ENCODE results near the gene SLC4A5. TPM values are rescaled to one million over a fixed set of nuclear protein-coding genes. Genes with fewer than 3 reads are reported as not detected.

SLC4A5 gene
- total and polyA plus RNA-seq, 2 of the 8 experiments (the other 6 are each of a cell fraction or from before 2014, with no cell fraction given) = 0.42 to 0.52 TPM

- no peak for TF ChIP-seq GABPA (IDR thresholded peaks at IDR 0.05; ENCODE audit: borderline replicate concordance, insufficient read depth, low read length)
- TF ChIP-seq, protein P1, sequence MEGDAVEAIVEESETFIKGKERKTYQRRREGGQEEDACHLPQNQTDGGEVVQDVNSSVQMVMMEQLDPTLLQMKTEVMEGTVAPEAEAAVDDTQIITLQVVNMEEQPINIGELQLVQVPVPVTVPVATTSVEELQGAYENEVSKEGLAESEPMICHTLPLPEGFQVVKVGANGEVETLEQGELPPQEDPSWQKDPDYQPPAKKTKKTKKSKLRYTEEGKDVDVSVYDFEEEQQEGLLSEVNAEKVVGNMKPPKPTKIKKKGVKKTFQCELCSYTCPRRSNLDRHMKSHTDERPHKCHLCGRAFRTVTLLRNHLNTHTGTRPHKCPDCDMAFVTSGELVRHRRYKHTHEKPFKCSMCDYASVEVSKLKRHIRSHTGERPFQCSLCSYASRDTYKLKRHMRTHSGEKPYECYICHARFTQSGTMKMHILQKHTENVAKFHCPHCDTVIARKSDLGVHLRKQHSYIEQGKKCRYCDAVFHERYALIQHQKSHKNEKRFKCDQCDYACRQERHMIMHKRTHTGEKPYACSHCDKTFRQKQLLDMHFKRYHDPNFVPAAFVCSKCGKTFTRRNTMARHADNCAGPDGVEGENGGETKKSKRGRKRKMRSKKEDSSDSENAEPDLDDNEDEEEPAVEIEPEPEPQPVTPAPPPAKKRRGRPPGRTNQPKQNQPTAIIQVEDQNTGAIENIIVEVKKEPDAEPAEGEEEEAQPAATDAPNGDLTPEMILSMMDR (IDR thresholded peaks at IDR 0.05; ENCODE audit: control extremely low read depth in 1 of 3, insufficient read depth in 1 of 3, low read depth in 1 of 3, low read length in 3 of 3) = no peak
- TF ChIP-seq NRF1 (IDR thresholded peaks at IDR 0.05; ENCODE audit: low read depth, low read length) = no peak
- TF ChIP-seq, protein P2, sequence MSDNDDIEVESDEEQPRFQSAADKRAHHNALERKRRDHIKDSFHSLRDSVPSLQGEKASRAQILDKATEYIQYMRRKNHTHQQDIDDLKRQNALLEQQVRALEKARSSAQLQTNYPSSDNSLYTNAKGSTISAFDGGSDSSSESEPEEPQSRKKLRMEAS (IDR thresholded peaks at IDR 0.05) = no peak
- TF ChIP-seq CBX8 (IDR thresholded peaks at IDR 0.05; ENCODE audit: borderline replicate concordance, low read depth, low read length) = no peak
Measured at GRCh38 chr2:74168739-74169138, 174.5 kb downstream of the SLC4A5 start (continued).

Small RNA genes within 50 kb of the gene (small RNA-seq; reads per million reads assigned to genes)
- gene RNU6-542P (ENCODE audit: insufficient read depth) (not detected), gene TAF13P2 (ENCODE audit: insufficient read depth) (not detected)

Other genes starting within 250 kb of the SLC4A5 start
- 67.3 and 68.6 TPM in 2 replicates for gene BOLA3, start 195.5 kb downstream of the SLC4A5 start, total RNA-seq (2021; fragmentation: NEBNext Ultra II Directional; extraction: Animal tissue kit (Norgen Biotek cat#: 25700))
- gene BOLA3, start 195.5 kb downstream of the SLC4A5 start, polyA plus RNA-seq (2011; rRNA removed) = 41.5 and 46.1 TPM in 2 replicates
- gene MOB1A, start 164.5 kb downstream of the SLC4A5 start, total RNA-seq (2021; fragmentation: NEBNext Ultra II Directional; extraction: Animal tissue kit (Norgen Biotek cat#: 25700)) = 91.7 and 93.9 TPM in 2 replicates
- gene MOB1A, start 164.5 kb downstream of the SLC4A5 start, polyA plus RNA-seq (2011; rRNA removed) = 16.2 and 21.6 TPM in 2 replicates
- 260 and 291 TPM in 2 replicates for gene MTHFD2, start 144.8 kb downstream of the SLC4A5 start, total RNA-seq (2021; fragmentation: NEBNext Ultra II Directional; extraction: Animal tissue kit (Norgen Biotek cat#: 25700))
- gene MTHFD2, start 144.8 kb downstream of the SLC4A5 start, polyA plus RNA-seq (2011; rRNA removed) = 99.2 and 99.5 TPM in 2 replicates
- 156 and 162 TPM in 2 replicates for gene DCTN1, start 36.9 kb upstream of the SLC4A5 start, total RNA-seq (2021; fragmentation: NEBNext Ultra II Directional; extraction: Animal tissue kit (Norgen Biotek cat#: 25700))
- 105 and 155 TPM in 2 replicates for gene DCTN1, start 36.9 kb upstream of the SLC4A5 start, polyA plus RNA-seq (2011; rRNA removed)
- gene C2orf81, start 78.2 kb upstream of the SLC4A5 start, total RNA-seq (2021; fragmentation: NEBNext Ultra II Directional; extraction: Animal tissue kit (Norgen Biotek cat#: 25700)) = 3.3 and 3.8 TPM in 2 replicates
- 1.6 and 2.4 TPM in 2 replicates for gene C2orf81, start 78.2 kb upstream of the SLC4A5 start, polyA plus RNA-seq (2011; rRNA removed)
- gene WDR54, start 78.3 kb upstream of the SLC4A5 start, total RNA-seq (2021; fragmentation: NEBNext Ultra II Directional; extraction: Animal tissue kit (Norgen Biotek cat#: 25700)) = 41.6 and 45.0 TPM in 2 replicates
- gene WDR54, start 78.3 kb upstream of the SLC4A5 start, polyA plus RNA-seq (2011; rRNA removed) = 125 and 142 TPM in 2 replicates
- 53.5 and 54.1 TPM in 2 replicates for gene RTKN, start 98.5 kb upstream of the SLC4A5 start, total RNA-seq (2021; fragmentation: NEBNext Ultra II Directional; extraction: Animal tissue kit (Norgen Biotek cat#: 25700))
- gene RTKN, start 98.5 kb upstream of the SLC4A5 start, polyA plus RNA-seq (2011; rRNA removed) = 40.2 and 60.1 TPM in 2 replicates
- 17.5 and 18.5 TPM in 2 replicates for gene INO80B, start 111.7 kb upstream of the SLC4A5 start, total RNA-seq (2021; fragmentation: NEBNext Ultra II Directional; extraction: Animal tissue kit (Norgen Biotek cat#: 25700))
- gene INO80B, start 111.7 kb upstream of the SLC4A5 start, polyA plus RNA-seq (2011; rRNA removed) = 3.9 and 8.5 TPM in 2 replicates
- gene WBP1, start 115.0 kb upstream of the SLC4A5 start, total RNA-seq (2021; fragmentation: NEBNext Ultra II Directional; extraction: Animal tissue kit (Norgen Biotek cat#: 25700)) = 51.4 and 57.2 TPM in 2 replicates
- 190 and 301 TPM in 2 replicates for gene WBP1, start 115.0 kb upstream of the SLC4A5 start, polyA plus RNA-seq (2011; rRNA removed)
- 50.3 and 51.0 TPM in 2 replicates for gene MOGS, start 122.0 kb upstream of the SLC4A5 start, total RNA-seq (2021; fragmentation: NEBNext Ultra II Directional; extraction: Animal tissue kit (Norgen Biotek cat#: 25700))
- gene MOGS, start 122.0 kb upstream of the SLC4A5 start, polyA plus RNA-seq (2011; rRNA removed) = 44.3 and 59.9 TPM in 2 replicates
- 46.3 and 50.2 TPM in 2 replicates for gene MRPL53, start 129.3 kb upstream of the SLC4A5 start, total RNA-seq (2021; fragmentation: NEBNext Ultra II Directional; extraction: Animal tissue kit (Norgen Biotek cat#: 25700))
- 36.6 and 59.8 TPM in 2 replicates for gene MRPL53, start 129.3 kb upstream of the SLC4A5 start, polyA plus RNA-seq (2011; rRNA removed)
- gene CCDC142, start 139.6 kb upstream of the SLC4A5 start, total RNA-seq (2021; fragmentation: NEBNext Ultra II Directional; extraction: Animal tissue kit (Norgen Biotek cat#: 25700)) = 10.7 and 12.1 TPM in 2 replicates
- 6.0 and 6.7 TPM in 2 replicates for gene CCDC142, start 139.6 kb upstream of the SLC4A5 start, polyA plus RNA-seq (2011; rRNA removed)
- 27.4 and 28.8 TPM in 2 replicates for gene TTC31, start 139.7 kb upstream of the SLC4A5 start, total RNA-seq (2021; fragmentation: NEBNext Ultra II Directional; extraction: Animal tissue kit (Norgen Biotek cat#: 25700))
- 29.9 and 36.1 TPM in 2 replicates for gene TTC31, start 139.7 kb upstream of the SLC4A5 start, polyA plus RNA-seq (2011; rRNA removed)
- gene LBX2, start 156.2 kb upstream of the SLC4A5 start, total RNA-seq (2021; fragmentation: NEBNext Ultra II Directional; extraction: Animal tissue kit (Norgen Biotek cat#: 25700)) = 0.55 TPM in 1 of 2 replicates, not detected in the other
- gene LBX2, start 156.2 kb upstream of the SLC4A5 start, polyA plus RNA-seq (2011; rRNA removed) = 0.27 and 0.42 TPM in 2 replicates
- gene PCGF1, start 164.3 kb upstream of the SLC4A5 start, total RNA-seq (2021; fragmentation: NEBNext Ultra II Directional; extraction: Animal tissue kit (Norgen Biotek cat#: 25700)) = 10.0 and 13.8 TPM in 2 replicates
- 12.1 and 23.7 TPM in 2 replicates for gene PCGF1, start 164.3 kb upstream of the SLC4A5 start, polyA plus RNA-seq (2011; rRNA removed)
- 0.15 and 0.17 TPM in 2 replicates for gene TLX2, start 171.0 kb upstream of the SLC4A5 start, total RNA-seq (2021; fragmentation: NEBNext Ultra II Directional; extraction: Animal tissue kit (Norgen Biotek cat#: 25700))
- gene TLX2, start 171.0 kb upstream of the SLC4A5 start, polyA plus RNA-seq (2011; rRNA removed) = 0.06 and 0.17 TPM in 2 replicates
- 0.57 and 0.76 TPM in 2 replicates for gene DQX1, start 182.8 kb upstream of the SLC4A5 start, total RNA-seq (2021; fragmentation: NEBNext Ultra II Directional; extraction: Animal tissue kit (Norgen Biotek cat#: 25700))
- 1.1 TPM in 2 replicates for gene DQX1, start 182.8 kb upstream of the SLC4A5 start, polyA plus RNA-seq (2011; rRNA removed)
- 82.7 and 83.4 TPM in 2 replicates for gene AUP1, start 186.3 kb upstream of the SLC4A5 start, total RNA-seq (2021; fragmentation: NEBNext Ultra II Directional; extraction: Animal tissue kit (Norgen Biotek cat#: 25700))
- 121 and 162 TPM in 2 replicates for gene AUP1, start 186.3 kb upstream of the SLC4A5 start, polyA plus RNA-seq (2011; rRNA removed)
- gene HTRA2, start 186.5 kb upstream of the SLC4A5 start, total RNA-seq (2021; fragmentation: NEBNext Ultra II Directional; extraction: Animal tissue kit (Norgen Biotek cat#: 25700)) = 21.6 and 24.6 TPM in 2 replicates
- 37.6 TPM in 2 replicates for gene HTRA2, start 186.5 kb upstream of the SLC4A5 start, polyA plus RNA-seq (2011; rRNA removed)
- gene LOXL3, start 210.5 kb upstream of the SLC4A5 start, total RNA-seq (2021; fragmentation: NEBNext Ultra II Directional; extraction: Animal tissue kit (Norgen Biotek cat#: 25700)) = 19.5 and 22.4 TPM in 2 replicates
- 22.1 and 27.2 TPM in 2 replicates for gene LOXL3, start 210.5 kb upstream of the SLC4A5 start, polyA plus RNA-seq (2011; rRNA removed)
- 11.4 and 14.3 TPM in 2 replicates for gene DOK1, start 211.3 kb upstream of the SLC4A5 start, total RNA-seq (2021; fragmentation: NEBNext Ultra II Directional; extraction: Animal tissue kit (Norgen Biotek cat#: 25700))
- 11.0 and 16.5 TPM in 2 replicates for gene DOK1, start 211.3 kb upstream of the SLC4A5 start, polyA plus RNA-seq (2011; rRNA removed)

All from H1 (cell line).